SK-N-SH treated with all-trans-retinoic acid at 6 μM for 48 hours (cell line): Measurements from ENCODE around the gene SPCS2.

ENCODE experiments used
- ATAC-seq: fragments of 200-7000 bp; cut with Tn5 transposase; 3 replicates; pipeline ENCODE4 v1.9.1; 2020; ENCODE audit warnings: mild to moderate bottlenecking, moderate library complexity
- ARNTL ChIP-seq: fragments of 450-650 bp; formaldehyde crosslinking; IDR thresholded peaks from 2 replicates; pipeline ENCODE4 v1.5.0; 2020; ENCODE audit warnings: low read depth, mild to moderate bottlenecking, moderate library complexity, borderline replicate concordance
- BACH2 ChIP-seq: fragments of 250-450 bp; sonication (Bioruptor Pico); IDR thresholded peaks from 2 replicates; pipeline ENCODE4 v1.9.0; 2021; ENCODE audit warnings: mild to moderate bottlenecking, borderline replicate concordance
- CSDC2 ChIP-seq: fragments of 250-450 bp; sonication (Bioruptor Pico); IDR thresholded peaks from 2 replicates; pipeline ENCODE4 v1.5.0; 2020; ENCODE audit warnings: mild to moderate bottlenecking, moderate library complexity
- CSRNP3 ChIP-seq: fragments of 250-450 bp; sonication (Bioruptor Pico); IDR thresholded peaks from 2 replicates; pipeline ENCODE4 v1.5.1; 2021; ENCODE audit warnings: mild to moderate bottlenecking, moderate library complexity
- ESRRG ChIP-seq: fragments of 250-450 bp; sonication (Bioruptor Pico); IDR thresholded peaks from 2 replicates; pipeline ENCODE4 v1.6.1; 2021; ENCODE audit warnings: mild to moderate bottlenecking
- ISL1 ChIP-seq: fragments of 250-450 bp; sonication (Bioruptor Pico); IDR thresholded peaks from 2 replicates; pipeline ENCODE4 v2.1.2; 2022; ENCODE audit warnings: mild to moderate bottlenecking, moderate library complexity
- OSR1 ChIP-seq: fragments of 250-450 bp; sonication (Bioruptor Pico); IDR thresholded peaks from 2 replicates; pipeline ENCODE4 v1.8.0; 2022; ENCODE audit warnings: moderate library complexity, mild to moderate bottlenecking, inconsistent platforms
- POU6F1 ChIP-seq: fragments of 250-450 bp; sonication (Bioruptor Pico); IDR thresholded peaks from 2 replicates; pipeline ENCODE4 v1.8.0; 2021; ENCODE audit warnings: low read depth, mild to moderate bottlenecking, moderate library complexity, borderline replicate concordance
- PPARA ChIP-seq: fragments of 250-450 bp; sonication (Bioruptor Pico); IDR thresholded peaks from 2 replicates; pipeline ENCODE4 v1.5.0; 2020; ENCODE audit warnings: mild to moderate bottlenecking, borderline replicate concordance
- TCF4 ChIP-seq: fragments of 250-450 bp; sonication (Bioruptor Pico); IDR thresholded peaks from 2 replicates; pipeline ENCODE4 v1.8.0; 2021; ENCODE audit warnings: mild to moderate bottlenecking, moderate library complexity, borderline replicate concordance
- TSHZ2 ChIP-seq: fragments of 250-450 bp; sonication (Bioruptor Pico); IDR thresholded peaks from 2 replicates; pipeline ENCODE4 v1.5.0; 2020; ENCODE audit warnings: mild to moderate bottlenecking, moderate library complexity
- ZC3H10 ChIP-seq: fragments of 250-450 bp; sonication (Bioruptor Pico); IDR thresholded peaks from 2 replicates; pipeline ENCODE4 v1.5.1; 2021; ENCODE audit warnings: mild to moderate bottlenecking, moderate library complexity
- ZFP3 ChIP-seq: fragments of 250-450 bp; sonication (Bioruptor Pico); IDR thresholded peaks from 2 replicates; pipeline ENCODE4 v1.5.0; 2020; ENCODE audit warnings: mild to moderate bottlenecking, moderate library complexity
- ZFP30 ChIP-seq: fragments of 450-650 bp; formaldehyde crosslinking; IDR thresholded peaks from 2 replicates; pipeline ENCODE4 v1.5.0; 2022; ENCODE audit warnings: mild to moderate bottlenecking, moderate library complexity
- ZNF565 ChIP-seq: fragments of 450-650 bp; formaldehyde crosslinking; conservative IDR thresholded peaks from 2 replicates; pipeline ENCODE4 v1.5.0; 2020; ENCODE audit warnings: low read depth, mild to moderate bottlenecking, moderate library complexity
- ZNF70 ChIP-seq: fragments of 450-650 bp; formaldehyde crosslinking; IDR thresholded peaks from 2 replicates; pipeline ENCODE4 v1.5.0; 2020; ENCODE audit warnings: mild to moderate bottlenecking, moderate library complexity
- ZNF8 ChIP-seq: fragments of 450-650 bp; formaldehyde crosslinking; IDR thresholded peaks from 2 replicates; pipeline ENCODE4 v1.5.0; 2020; ENCODE audit warnings: mild to moderate bottlenecking, moderate library complexity
- TF ChIP-seq, protein P1 (sequence below): fragments of 250-450 bp; sonication (Bioruptor Pico); IDR thresholded peaks from 2 replicates; pipeline ENCODE4 v1.8.0; 2020; ENCODE audit warnings: mild to moderate bottlenecking, moderate library complexity, borderline replicate concordance
- TF ChIP-seq, protein P2 (sequence below): fragments of 250-450 bp; sonication (Bioruptor Pico); IDR thresholded peaks from 2 replicates; pipeline ENCODE4 v1.5.1; 2020; ENCODE audit warnings: low read depth, mild to moderate bottlenecking, moderate library complexity

Gene SPCS2

GRCh38 chr11:74970852-74971395 lies 21.9 kb downstream of the SPCS2 start (continued):
- TF ChIP-seq POU6F1 (CRISPR knock-in tag), result no peak
- TF ChIP-seq TSHZ2 (CRISPR knock-in tag), result no peak
- TF ChIP-seq ZFP3 (CRISPR knock-in tag), result no peak
- no peak for TF ChIP-seq BACH2
- no peak for TF ChIP-seq TCF4 (CRISPR knock-in tag)
- TF ChIP-seq CSDC2 (CRISPR knock-in tag), result no peak

DNA sequence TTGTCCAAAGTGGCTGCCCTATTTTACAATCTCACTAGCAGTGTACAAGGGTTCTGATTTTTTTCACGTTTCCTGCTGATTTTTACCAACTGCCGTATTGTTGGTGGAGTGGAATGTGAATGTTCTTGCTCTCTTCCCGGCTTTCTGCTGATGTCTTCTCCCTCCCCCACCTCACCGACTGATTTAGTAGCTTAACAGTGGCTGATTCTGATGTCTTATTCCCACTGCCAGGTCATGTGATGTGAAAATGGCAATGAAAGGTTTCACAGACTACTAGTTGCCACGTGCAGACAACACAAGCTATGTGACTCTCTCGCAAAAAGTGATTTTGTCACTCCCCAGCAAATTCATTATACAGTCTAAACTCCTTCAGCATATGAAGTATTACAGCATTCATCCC lies 22.4 kb downstream of the SPCS2 start:
- TF ChIP-seq ZC3H10 (CRISPR knock-in tag), result no peak
- TF ChIP-seq TSHZ2 (CRISPR knock-in tag), result no peak
- TF ChIP-seq POU6F1 (CRISPR knock-in tag), result no peak
- TF ChIP-seq ISL1 (CRISPR knock-in tag), result no peak
- no peak for TF ChIP-seq BACH2
- no peak for TF ChIP-seq TCF4 (CRISPR knock-in tag)
- no peak for TF ChIP-seq ESRRG (CRISPR knock-in tag)
- TF ChIP-seq ARNTL (CRISPR knock-in tag), result no peak
- TF ChIP-seq ZNF70 (CRISPR knock-in tag), result no peak
- TF ChIP-seq ZFP30 (CRISPR knock-in tag), result no peak
- TF ChIP-seq CSRNP3 (CRISPR knock-in tag), result no peak
- no peak for TF ChIP-seq ZFP3 (CRISPR knock-in tag)
- TF ChIP-seq OSR1, result no peak
- TF ChIP-seq ZNF565 (CRISPR knock-in tag), result no peak
- TF ChIP-seq, protein P1, sequence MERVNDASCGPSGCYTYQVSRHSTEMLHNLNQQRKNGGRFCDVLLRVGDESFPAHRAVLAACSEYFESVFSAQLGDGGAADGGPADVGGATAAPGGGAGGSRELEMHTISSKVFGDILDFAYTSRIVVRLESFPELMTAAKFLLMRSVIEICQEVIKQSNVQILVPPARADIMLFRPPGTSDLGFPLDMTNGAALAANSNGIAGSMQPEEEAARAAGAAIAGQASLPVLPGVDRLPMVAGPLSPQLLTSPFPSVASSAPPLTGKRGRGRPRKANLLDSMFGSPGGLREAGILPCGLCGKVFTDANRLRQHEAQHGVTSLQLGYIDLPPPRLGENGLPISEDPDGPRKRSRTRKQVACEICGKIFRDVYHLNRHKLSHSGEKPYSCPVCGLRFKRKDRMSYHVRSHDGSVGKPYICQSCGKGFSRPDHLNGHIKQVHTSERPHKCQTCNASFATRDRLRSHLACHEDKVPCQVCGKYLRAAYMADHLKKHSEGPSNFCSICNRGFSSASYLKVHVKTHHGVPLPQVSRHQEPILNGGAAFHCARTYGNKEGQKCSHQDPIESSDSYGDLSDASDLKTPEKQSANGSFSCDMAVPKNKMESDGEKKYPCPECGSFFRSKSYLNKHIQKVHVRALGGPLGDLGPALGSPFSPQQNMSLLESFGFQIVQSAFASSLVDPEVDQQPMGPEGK (CRISPR knock-in tag), result no peak
- no peak for TF ChIP-seq ZNF8 (CRISPR knock-in tag)
- no peak for TF ChIP-seq CSDC2 (CRISPR knock-in tag)
- no peak for TF ChIP-seq PPARA (CRISPR knock-in tag)
- TF ChIP-seq, protein P2, sequence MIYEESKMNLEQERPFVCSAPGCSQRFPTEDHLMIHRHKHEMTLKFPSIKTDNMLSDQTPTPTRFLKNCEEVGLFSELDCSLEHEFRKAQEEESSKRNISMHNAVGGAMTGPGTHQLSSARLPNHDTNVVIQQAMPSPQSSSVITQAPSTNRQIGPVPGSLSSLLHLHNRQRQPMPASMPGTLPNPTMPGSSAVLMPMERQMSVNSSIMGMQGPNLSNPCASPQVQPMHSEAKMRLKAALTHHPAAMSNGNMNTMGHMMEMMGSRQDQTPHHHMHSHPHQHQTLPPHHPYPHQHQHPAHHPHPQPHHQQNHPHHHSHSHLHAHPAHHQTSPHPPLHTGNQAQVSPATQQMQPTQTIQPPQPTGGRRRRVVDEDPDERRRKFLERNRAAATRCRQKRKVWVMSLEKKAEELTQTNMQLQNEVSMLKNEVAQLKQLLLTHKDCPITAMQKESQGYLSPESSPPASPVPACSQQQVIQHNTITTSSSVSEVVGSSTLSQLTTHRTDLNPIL, result no peak
- no peak for ATAC-seq
